Fibroblast of skin of back (primary cell): Measurements from ENCODE around the gene RUFY4.
"Not testable (repeated sequence)": the region's sequence is repeated elsewhere in the genome, so short reads cannot be mapped to it uniquely, and the experiment has no call there.

Experiments used
- DNase-seq: peaks from one replicate; pipeline ENCODE4 v3.0.0-alpha.2; 2013

The RUFY4 gene

GRCh38 chr2:218086478-218086877, 17.4 kb downstream of the RUFY4 start:
- DNase-seq: no peak

- no peak for DNase-seq
These were observed 20.2 kb downstream of the RUFY4 start for GRCh38 chr2:218089259-218089658.

GRCh38 chr2:218091746-218092145, 22.7 kb downstream of the RUFY4 start:
- DNase-seq: no peak

- no peak for DNase-seq
These were observed 24.8 kb downstream of the RUFY4 start for GRCh38 chr2:218093879-218094278.

GRCh38 chr2:218095853-218096252, 26.8 kb downstream of the RUFY4 start:
- DNase-seq: no peak

GRCh38 chr2:218097975-218098374, 28.9 kb downstream of the RUFY4 start:
- no peak for DNase-seq

GRCh38 chr2:218108834-218109233, 39.8 kb downstream of the RUFY4 start:
- not testable (repeated sequence) for DNase-seq

GRCh38 chr2:218121789-218122188, 52.7 kb downstream of the RUFY4 start:
- DNase-seq: not testable (repeated sequence)

- DNase-seq: not testable (repeated sequence)
These were observed 53.2 kb downstream of the RUFY4 start for GRCh38 chr2:218122286-218122685.

- DNase-seq: peak; percentile 10
These were observed 54.9 kb downstream of the RUFY4 start for GRCh38 chr2:218123986-218124385.

GRCh38 chr2:218125095-218125494, 56.0 kb downstream of the RUFY4 start:
- no peak for DNase-seq

- no peak for DNase-seq
These were observed 56.6 kb downstream of the RUFY4 start, which contains the start of gene CXCR2 for GRCh38 chr2:218125626-218126080. CXCR2 (plus strand) TSS chr2:218126028; CDS start chr2:218134802, 8,774 bp downstream.

GRCh38 chr2:218127929-218128455, 58.9 kb downstream of the RUFY4 start:
- no peak for DNase-seq

GRCh38 chr2:218128781-218129457, 59.9 kb downstream of the RUFY4 start:
- DNase-seq: no peak

GRCh38 chr2:218129458-218130135, 60.5 kb downstream of the RUFY4 start:
- DNase-seq: no peak

- DNase-seq: no peak
These were observed 61.3 kb downstream of the RUFY4 start for GRCh38 chr2:218130377-218130776.

GRCh38 chr2:218130822-218131221, 61.8 kb downstream of the RUFY4 start:
- no peak for DNase-seq

- no peak for DNase-seq
These were observed 68.5 kb downstream of the RUFY4 start for GRCh38 chr2:218137514-218137913.

GRCh38 chr2:218138047-218138446, 69.0 kb downstream of the RUFY4 start:
- DNase-seq: no peak
